Caco-2 (cell line): ENCODE measurements around the gene CFAP157. TPM values are rescaled to one million over a fixed set of nuclear protein-coding genes. Genes with fewer than 3 reads are reported as not detected.
A peak's percentile ranks its signal among the peaks of the same experiment; 100 is the strongest.

ENCODE experiments used
- BruUV-seq: library from RNA; stranded (reverse); fragments of 400-500 nt; replicated peaks from 2 replicates; lab custom pipeline; 2021; lab: Mats Ljungman, UMichigan
- CTCF ChIA-PET: fragments of 300-600 bp; sonication (Branson Sonifier 250); formaldehyde crosslinking; loops from one replicate; lab custom pipeline; 2022; ENCODE audit warnings: antibody characterized with exemption; lab: Charles Lee
- POLR2A ChIA-PET: fragments of 300-600 bp; sonication (Branson Sonifier 250); formaldehyde crosslinking; loops from one replicate; lab custom pipeline; 2022; ENCODE audit warnings: antibody characterized with exemption; lab: Charles Lee
- DNase-seq, 2 experiments: peaks; one replicate each; pipeline versions ENCODE4 v3.0.0 to v3.0.0-alpha.2; 2020 to 2022
- H3K27me3 ChIP-seq: replicated peaks from 2 replicates; pipeline ENCODE4 v1.6.0; 2011; ENCODE audit warnings: low read length; ENCODE audit not compliant: control insufficient read depth, insufficient read depth
- H3K36me3 ChIP-seq: 2 replicates; pipeline ENCODE4 v1.5.1; 2011; ENCODE audit warnings: low read length; ENCODE audit not compliant: control insufficient read depth, insufficient read depth
- H3K4me1 ChIP-seq: fragments of 250-450 bp; sonication (Bioruptor Pico); 2 replicates; pipeline ENCODE4 v1.5.1; 2020; ENCODE audit warnings: mild to moderate bottlenecking
- H3K4me3 ChIP-seq: 2 replicates; pipeline ENCODE4 v1.5.1; 2011; ENCODE audit warnings: low read depth, mild to moderate bottlenecking, control low read depth, low read length
- H3K9me3 ChIP-seq: fragments of 250-450 bp; sonication (Bioruptor Pico); 2 replicates; pipeline ENCODE4 v1.5.1; 2020; ENCODE audit warnings: mild to moderate bottlenecking, moderate library complexity
- H3K27ac Mint-ChIP-seq: one replicate; pipeline ENCODE4 v1.8.0; 2022; ENCODE audit warnings: mixed read lengths; ENCODE audit not compliant: unreplicated experiment
- H3K27me3 Mint-ChIP-seq: one replicate; pipeline ENCODE4 v1.8.0; 2022; ENCODE audit warnings: mixed read lengths; ENCODE audit not compliant: insufficient read depth, unreplicated experiment
- H3K36me3 Mint-ChIP-seq: one replicate; pipeline ENCODE4 v1.8.0; 2022; ENCODE audit warnings: mild to moderate bottlenecking, mixed read lengths; ENCODE audit not compliant: insufficient read depth, unreplicated experiment
- H3K4me1 Mint-ChIP-seq: one replicate; pipeline ENCODE4 v1.8.0; 2022; ENCODE audit warnings: low read depth, mixed read lengths; ENCODE audit not compliant: unreplicated experiment
- H3K4me3 Mint-ChIP-seq: one replicate; pipeline ENCODE4 v1.8.0; 2022; ENCODE audit warnings: mild to moderate bottlenecking, moderate library complexity, mixed read lengths; ENCODE audit not compliant: unreplicated experiment
- H3K9me3 Mint-ChIP-seq: one replicate; pipeline ENCODE4 v1.8.0; 2022; ENCODE audit warnings: mixed read lengths; ENCODE audit not compliant: unreplicated experiment
- intact Hi-C: fragments of 100-400 bp; cut with micrococcal nuclease; formaldehyde crosslinking; loops from one replicate; pipeline ENCODE4 v1.10.0; 2022; ENCODE audit not compliant: unreplicated experiment
- total RNA-seq: library from RNA; stranded (reverse); gene quantifications from 2 replicates; pipeline ENCODE4 v1.2.3, GENCODE V29; 2022
- TF ChIP-seq, protein P1 (sequence below), 2 experiments: fragments of 200-600 bp in 1 of 2; IDR thresholded peaks; 1 replicate in 1 of 2; 2 replicates in 1 of 2; pipeline versions ENCODE4 v1.5.1 to v1.8.0; 2011 to 2022; ENCODE audit warnings: antibody characterized with exemption in 1 of 2, control low read depth in 1 of 2, inconsistent platforms in 1 of 2, low read depth in 1 of 2, low read length in 1 of 2, mild to moderate bottlenecking in 1 of 2, moderate library complexity in 1 of 2; ENCODE audit not compliant: insufficient read depth in 1 of 2, severe bottlenecking in 1 of 2, unreplicated experiment in 1 of 2

Gene CFAP157
- total RNA-seq, 1 experiment from 2014 or later = not detected

DNA sequence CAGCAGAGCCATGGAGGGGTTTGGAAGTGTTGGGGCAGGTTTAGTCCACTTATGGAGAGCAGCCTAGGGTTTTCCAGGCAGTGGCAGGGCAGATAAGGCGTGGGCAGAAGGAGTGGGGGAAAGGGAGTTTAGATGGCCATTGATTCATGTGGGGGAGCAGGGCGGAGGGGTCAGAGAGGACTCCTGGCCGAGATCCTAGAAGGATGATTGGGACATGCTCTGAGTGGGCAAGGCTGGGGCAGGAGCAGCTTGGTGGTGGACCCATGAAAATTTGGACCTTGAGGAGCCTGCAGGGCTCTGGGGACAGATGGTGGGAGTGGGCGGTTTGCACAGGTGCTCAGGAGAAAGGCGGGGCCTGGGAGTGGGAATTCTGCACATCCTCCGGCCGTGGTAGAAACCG, 46.4 kb downstream of the CFAP157 start:
- intact Hi-C loops = no loop called here
- Histone ChIP-seq H3K4me1 (0 out of 2 replicates have a peak, but pooled peaks cover 3% of the 10 kb centered on the region), H3K9me3 (no peaks in the 10 kb centered on the region), H3K27me3 (peaks cover 2% of the 10 kb centered on the region), H3K36me3 (no peaks in the 10 kb centered on the region), H3K4me3 (no peak overlapping the region)
- no peak for DNase-seq
- TF ChIP-seq, protein P1, sequence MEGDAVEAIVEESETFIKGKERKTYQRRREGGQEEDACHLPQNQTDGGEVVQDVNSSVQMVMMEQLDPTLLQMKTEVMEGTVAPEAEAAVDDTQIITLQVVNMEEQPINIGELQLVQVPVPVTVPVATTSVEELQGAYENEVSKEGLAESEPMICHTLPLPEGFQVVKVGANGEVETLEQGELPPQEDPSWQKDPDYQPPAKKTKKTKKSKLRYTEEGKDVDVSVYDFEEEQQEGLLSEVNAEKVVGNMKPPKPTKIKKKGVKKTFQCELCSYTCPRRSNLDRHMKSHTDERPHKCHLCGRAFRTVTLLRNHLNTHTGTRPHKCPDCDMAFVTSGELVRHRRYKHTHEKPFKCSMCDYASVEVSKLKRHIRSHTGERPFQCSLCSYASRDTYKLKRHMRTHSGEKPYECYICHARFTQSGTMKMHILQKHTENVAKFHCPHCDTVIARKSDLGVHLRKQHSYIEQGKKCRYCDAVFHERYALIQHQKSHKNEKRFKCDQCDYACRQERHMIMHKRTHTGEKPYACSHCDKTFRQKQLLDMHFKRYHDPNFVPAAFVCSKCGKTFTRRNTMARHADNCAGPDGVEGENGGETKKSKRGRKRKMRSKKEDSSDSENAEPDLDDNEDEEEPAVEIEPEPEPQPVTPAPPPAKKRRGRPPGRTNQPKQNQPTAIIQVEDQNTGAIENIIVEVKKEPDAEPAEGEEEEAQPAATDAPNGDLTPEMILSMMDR (IDR thresholded peaks at IDR 0.05; ENCODE audit: insufficient read depth in 1 of 2, low read depth in 1 of 2, low read length in 1 of 2, severe bottlenecking in 1 of 2, unreplicated experiment in 1 of 2) = no peak
- Mint-ChIP-seq H3K9me3 (no peaks in the 10 kb centered on the region), H3K27me3 (peaks cover 15% of the 10 kb centered on the region), H3K4me1 (no peaks in the 10 kb centered on the region), H3K27ac (no peak overlapping the region), H3K36me3 (peaks cover 5% of the 10 kb centered on the region), H3K4me3 (peak overlapping the region; percentile 4)
- no TSS peak for BruUV-seq
- CTCF ChIA-PET = interaction anchor here (2.8 kb wide), 1 partner anchor 19 kb away, joined by 10 read pairs; the partner anchor contains the start of gene TOR2A
- POLR2A ChIA-PET = no interaction called here

DNA sequence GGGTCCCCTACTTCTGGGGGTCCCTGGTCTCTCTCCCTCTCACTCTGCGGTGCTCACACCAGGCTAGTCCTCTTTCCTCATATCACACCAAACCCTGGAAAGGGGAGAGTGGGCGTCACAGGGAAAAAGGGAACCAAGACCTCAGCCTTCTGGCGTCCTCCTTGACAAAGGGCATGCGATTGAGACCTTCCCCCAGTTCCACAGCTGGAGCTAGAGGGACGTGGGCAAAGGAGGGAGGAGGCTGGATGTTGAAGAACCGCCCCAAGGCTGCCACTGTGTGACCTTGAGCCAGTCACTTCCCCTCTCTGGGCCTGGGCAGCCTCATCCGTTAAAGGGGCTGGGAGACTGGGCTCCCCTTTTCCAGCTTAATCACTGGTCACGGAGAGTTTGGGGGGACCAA, 46.8 kb downstream of the CFAP157 start:
- Histone ChIP-seq H3K4me3 (no peak overlapping the region), H3K9me3 (no peaks in the 10 kb centered on the region), H3K4me1 (0 out of 2 replicates have a peak, but pooled peaks cover 3% of the 10 kb centered on the region), H3K36me3 (no peaks in the 10 kb centered on the region), H3K27me3 (peaks cover 2% of the 10 kb centered on the region)
- Mint-ChIP-seq H3K27ac (no peak overlapping the region), H3K9me3 (no peaks in the 10 kb centered on the region), H3K4me3 (peak overlapping the region; percentile 4), H3K27me3 (peaks cover 16% of the 10 kb centered on the region), H3K4me1 (no peaks in the 10 kb centered on the region), H3K36me3 (peaks cover 5% of the 10 kb centered on the region)
- no peak for DNase-seq
- CTCF ChIA-PET = interaction anchor here (2.8 kb wide), 1 partner anchor 19 kb away, joined by 10 read pairs; the partner anchor contains the start of gene TOR2A
- POLR2A ChIA-PET = no interaction called here
- intact Hi-C loops = no loop called here
- no TSS peak for BruUV-seq
- TF ChIP-seq, protein P1 (IDR thresholded peaks at IDR 0.05; ENCODE audit: insufficient read depth in 1 of 2, low read depth in 1 of 2, low read length in 1 of 2, severe bottlenecking in 1 of 2, unreplicated experiment in 1 of 2) = no peak

DNA sequence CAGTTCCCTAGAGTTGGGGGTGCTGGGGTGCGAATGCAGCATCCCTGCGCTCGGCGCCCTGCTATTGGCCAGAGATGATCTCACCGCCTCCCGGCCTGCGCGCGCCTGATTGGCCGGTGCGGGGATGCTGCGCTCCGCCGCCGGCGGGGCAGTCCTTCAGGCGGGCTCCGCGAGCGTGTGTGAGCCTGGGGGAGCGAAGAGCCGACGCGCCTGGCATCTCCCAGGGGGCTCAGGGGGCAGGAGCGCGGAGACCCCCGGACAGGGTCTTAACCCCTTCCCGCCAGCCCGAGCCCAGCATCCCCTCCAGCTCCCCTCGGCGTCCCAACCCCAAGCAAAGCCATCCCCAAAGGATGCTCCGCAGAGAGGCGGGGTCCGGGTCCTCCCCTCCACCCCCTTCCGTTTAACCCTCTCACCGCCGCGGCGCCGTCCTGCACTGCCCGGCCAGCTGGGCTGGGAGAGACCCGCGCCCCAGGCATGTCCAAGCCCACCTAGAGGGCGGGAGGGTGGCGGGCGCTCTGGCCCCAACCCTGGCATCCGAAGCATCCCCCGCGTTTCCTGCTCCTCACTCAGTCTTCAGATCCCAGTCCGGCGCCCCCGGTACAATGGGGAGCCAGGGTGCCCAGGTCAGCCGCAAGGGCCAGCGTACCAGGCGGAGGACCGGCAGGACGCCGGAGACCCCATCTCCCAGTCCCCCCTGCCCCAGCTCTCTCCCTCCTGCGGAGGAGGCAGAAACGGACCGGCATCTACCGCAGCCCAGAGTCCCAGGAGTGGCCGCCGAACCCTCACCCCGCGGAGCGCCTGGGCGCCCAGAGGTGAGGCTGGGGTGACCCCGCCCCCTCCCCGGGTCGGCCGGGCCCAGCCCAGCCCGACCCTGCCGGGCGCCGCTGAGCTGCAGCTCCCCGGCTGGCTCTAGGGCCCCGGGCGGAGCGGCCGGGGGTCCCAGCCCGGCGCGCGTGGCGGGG, 47.6 kb downstream of the CFAP157 start:
- ChIA-PET POLR2A (no interaction called here), CTCF (interaction anchor here (2.8 kb wide), 1 partner anchor 20 kb away, joined by 10 read pairs; the partner anchor contains the start of gene TOR2A)
- Mint-ChIP-seq H3K27me3 (peaks cover 18% of the 10 kb centered on the region), H3K4me3 (peak overlapping the region; percentile 24), H3K27ac (no peak overlapping the region), H3K4me1 (no peaks in the 10 kb centered on the region), H3K36me3 (peaks cover 5% of the 10 kb centered on the region), H3K9me3 (no peaks in the 10 kb centered on the region)
- intact Hi-C loops = no loop called here
- TF ChIP-seq, protein P1 (IDR thresholded peaks at IDR 0.05; ENCODE audit: insufficient read depth in 1 of 2, low read depth in 1 of 2, low read length in 1 of 2, severe bottlenecking in 1 of 2, unreplicated experiment in 1 of 2) = no peak
- no peak for DNase-seq
- Histone ChIP-seq H3K4me3 (peak overlapping the region; percentile 14), H3K4me1 (0 out of 2 replicates have a peak, but pooled peaks cover 3% of the 10 kb centered on the region), H3K36me3 (no peaks in the 10 kb centered on the region), H3K9me3 (no peaks in the 10 kb centered on the region), H3K27me3 (peaks cover 2% of the 10 kb centered on the region)
- BruUV-seq = no TSS peak
